A673 (cell line): Measurements from ENCODE around the gene CCR2.

ENCODE experiments used
- EZH2 ChIP-seq: fragments of 200-600 bp; sonication (generic); IDR thresholded peaks from 2 replicates; pipeline ENCODE4 v1.6.1; 2017; ENCODE audit warnings: borderline replicate concordance, low read depth, mild to moderate bottlenecking, mixed read lengths, antibody characterized with exemption, low read length; ENCODE audit not compliant: poor library complexity, severe bottlenecking
- TF ChIP-seq, protein P1 (sequence below): fragments of 300-800, 200-600 bp; sonication (generic); conservative IDR thresholded peaks from 2 replicates; pipeline ENCODE4 v1.5.1; 2017; ENCODE audit warnings: low read depth, mild to moderate bottlenecking, antibody characterized with exemption, low read length, moderate library complexity, mixed read lengths

DNA sequence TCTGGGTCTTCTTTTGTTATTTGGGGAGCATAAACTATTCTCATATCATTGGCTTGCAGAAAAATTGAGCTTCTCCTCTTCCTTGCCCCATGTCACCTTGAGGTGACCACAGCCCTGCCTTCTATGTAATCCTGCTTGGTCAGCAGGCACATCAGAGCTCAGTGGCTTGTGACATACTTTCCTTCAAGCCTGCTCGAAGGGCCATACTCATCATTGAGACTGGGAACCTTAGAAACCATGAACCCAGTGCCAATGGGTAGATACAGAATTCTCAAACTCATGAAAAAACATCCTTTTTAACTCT, 3.7 kb upstream of the CCR2 start:
- no peak for TF ChIP-seq EZH2
- TF ChIP-seq, protein P1, sequence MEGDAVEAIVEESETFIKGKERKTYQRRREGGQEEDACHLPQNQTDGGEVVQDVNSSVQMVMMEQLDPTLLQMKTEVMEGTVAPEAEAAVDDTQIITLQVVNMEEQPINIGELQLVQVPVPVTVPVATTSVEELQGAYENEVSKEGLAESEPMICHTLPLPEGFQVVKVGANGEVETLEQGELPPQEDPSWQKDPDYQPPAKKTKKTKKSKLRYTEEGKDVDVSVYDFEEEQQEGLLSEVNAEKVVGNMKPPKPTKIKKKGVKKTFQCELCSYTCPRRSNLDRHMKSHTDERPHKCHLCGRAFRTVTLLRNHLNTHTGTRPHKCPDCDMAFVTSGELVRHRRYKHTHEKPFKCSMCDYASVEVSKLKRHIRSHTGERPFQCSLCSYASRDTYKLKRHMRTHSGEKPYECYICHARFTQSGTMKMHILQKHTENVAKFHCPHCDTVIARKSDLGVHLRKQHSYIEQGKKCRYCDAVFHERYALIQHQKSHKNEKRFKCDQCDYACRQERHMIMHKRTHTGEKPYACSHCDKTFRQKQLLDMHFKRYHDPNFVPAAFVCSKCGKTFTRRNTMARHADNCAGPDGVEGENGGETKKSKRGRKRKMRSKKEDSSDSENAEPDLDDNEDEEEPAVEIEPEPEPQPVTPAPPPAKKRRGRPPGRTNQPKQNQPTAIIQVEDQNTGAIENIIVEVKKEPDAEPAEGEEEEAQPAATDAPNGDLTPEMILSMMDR = no peak
